GM19193 (cell line): Measurements from ENCODE around the gene DNAH1.

Source experiments
- POLR2A ChIP-seq: IDR thresholded peaks from 4 replicates; pipeline ENCODE4 v1.6.1; 2011; ENCODE audit not compliant: insufficient read depth, insufficient read length; ENCODE audit errors: extremely low read depth

The DNAH1 gene

GRCh38 chr3:52299879-52300611, 16.1 kb upstream of the DNAH1 start:
- TF ChIP-seq POLR2A: no peak

DNA sequence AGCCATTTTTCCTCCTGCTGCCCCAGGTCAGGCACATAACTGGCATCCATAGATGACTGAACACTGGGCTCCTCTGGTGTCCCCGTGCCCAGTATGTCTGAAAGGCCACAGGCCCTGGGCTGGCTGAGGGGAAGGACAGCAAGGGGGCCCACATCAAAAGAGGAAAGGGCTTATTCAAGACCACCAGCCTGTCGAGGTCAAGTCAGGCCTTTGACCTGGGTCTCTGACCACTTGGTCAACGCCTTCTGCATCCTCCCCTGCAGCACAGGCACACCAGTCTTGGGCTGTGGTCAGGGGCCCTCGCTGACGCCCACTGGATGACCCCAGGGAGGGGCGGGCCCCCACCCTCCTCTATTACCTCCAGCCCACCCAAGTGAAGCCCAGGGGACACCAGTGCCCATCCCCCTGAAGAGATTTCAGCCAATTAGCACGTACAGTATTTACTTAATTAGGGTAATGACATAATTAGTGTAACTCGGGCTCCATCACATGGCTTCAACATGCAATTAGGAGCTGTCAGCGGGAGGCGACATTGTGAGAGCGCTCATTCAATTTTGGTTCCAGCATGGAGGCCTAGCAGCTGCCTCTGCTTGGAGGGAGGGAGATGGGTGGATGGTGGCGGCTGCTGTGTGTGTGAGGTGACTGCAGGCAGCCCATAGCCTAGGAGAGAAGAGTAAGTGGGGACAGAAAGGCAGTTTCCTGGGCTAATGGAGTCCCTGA, 13.5 kb upstream of the DNAH1 start:
- TF ChIP-seq POLR2A: no peak

GRCh38 chr3:52303811-52304210, 12.3 kb upstream of the DNAH1 start:
- no peak for TF ChIP-seq POLR2A

DNA sequence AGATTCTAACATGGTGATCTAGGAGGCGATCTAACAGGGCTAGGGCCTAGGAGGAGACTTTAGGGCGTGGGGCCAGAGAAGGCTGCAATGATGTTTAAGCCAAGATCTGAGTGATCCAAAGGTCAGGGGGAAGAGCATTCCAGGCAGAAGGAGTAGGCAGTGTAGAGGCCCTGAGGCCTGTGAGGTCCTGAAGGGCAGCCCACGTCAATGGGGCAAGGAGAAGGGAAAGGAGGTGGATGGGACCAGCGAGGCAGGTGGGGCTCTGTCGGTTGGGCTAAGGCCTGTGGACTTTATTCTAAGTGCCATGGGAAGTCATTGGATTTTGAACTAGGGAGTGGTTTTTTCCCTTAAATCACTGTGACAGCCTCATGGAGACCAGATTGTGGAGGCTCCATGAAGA, 10.2 kb upstream of the DNAH1 start:
- no peak for TF ChIP-seq POLR2A

- no peak for TF ChIP-seq POLR2A
Measured at GRCh38 chr3:52306978-52307377, 9.1 kb upstream of the DNAH1 start.

DNA sequence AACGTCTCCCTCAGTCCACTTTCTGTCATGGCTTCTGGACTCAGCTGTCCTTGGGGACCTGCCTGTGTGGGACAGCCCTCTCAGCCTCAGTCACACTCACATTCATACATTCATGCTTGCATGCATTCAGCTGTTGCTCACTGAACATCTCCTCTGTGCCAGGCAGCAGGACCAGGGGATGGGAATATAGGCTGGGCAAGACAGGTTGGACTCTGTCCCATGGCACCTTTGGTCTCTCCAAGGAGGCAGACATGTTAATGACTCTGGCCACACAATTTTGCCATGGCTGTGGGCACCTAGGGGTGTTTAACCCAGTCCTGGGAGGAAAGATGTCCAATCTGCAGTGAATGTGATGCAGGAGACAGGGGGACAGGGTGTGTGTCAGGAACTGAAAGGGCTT, 7.8 kb upstream of the DNAH1 start:
- no peak for TF ChIP-seq POLR2A

GRCh38 chr3:52310861-52311575, 5.1 kb upstream of the DNAH1 start:
- no peak for TF ChIP-seq POLR2A

GRCh38 chr3:52311576-52312119, 4.5 kb upstream of the DNAH1 start:
- TF ChIP-seq POLR2A: no peak

- TF ChIP-seq POLR2A: no peak
Measured at GRCh38 chr3:52313188-52313773, 2.8 kb upstream of the DNAH1 start.

DNA sequence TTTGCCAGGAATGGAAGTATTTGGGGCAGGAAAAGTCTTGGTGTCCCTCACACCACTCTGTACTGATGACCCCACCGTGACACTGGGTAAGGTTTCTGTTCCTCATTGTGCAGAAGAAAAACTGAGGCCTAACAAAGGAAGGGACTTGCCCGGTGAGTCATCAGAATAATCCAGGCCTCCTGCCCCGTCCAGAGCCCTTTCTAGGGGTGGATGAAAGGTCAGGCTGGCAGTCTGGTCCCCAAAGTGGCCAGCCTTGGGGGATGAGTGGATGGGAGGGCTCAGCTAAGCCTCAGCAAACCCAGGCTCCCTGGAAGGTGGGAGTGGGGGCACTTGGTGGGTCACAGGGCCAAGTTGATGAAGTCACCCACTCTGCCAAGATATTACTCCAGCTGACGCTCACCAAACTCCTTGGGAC, 2.3 kb upstream of the DNAH1 start:
- no peak for TF ChIP-seq POLR2A

GRCh38 chr3:52314489-52314888, 1.6 kb upstream of the DNAH1 start:
- no peak for TF ChIP-seq POLR2A

DNA sequence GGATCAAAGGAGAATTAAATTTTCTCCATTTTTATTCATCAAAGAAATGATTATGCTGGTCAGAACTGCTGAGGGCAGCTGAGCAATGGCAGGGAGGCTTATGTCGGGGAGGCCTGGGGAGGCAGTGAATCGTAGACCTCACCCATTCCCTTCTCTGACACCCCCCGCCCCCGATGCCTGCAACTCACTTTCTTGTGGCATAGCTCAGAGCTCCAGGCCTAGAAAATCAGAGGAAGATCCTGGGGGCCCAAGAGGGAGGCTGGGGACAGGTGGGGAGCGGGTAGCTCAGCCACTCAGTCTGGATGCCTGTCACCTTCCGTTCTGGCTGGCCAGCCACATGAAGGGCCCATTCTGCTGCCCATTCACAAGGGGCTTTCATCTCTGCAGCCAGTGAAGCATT, 1.1 kb upstream of the DNAH1 start:
- no peak for TF ChIP-seq POLR2A

- no peak for TF ChIP-seq POLR2A
Measured at GRCh38 chr3:52317208-52318000, 1.3 kb downstream of the DNAH1 start.

- no peak for TF ChIP-seq POLR2A
Measured at GRCh38 chr3:52318186-52318816, 2.2 kb downstream of the DNAH1 start.
